HG02588 (cell line): ENCODE measurements around the gene PTPMT1.

Source experiments
- ATAC-seq: cut with Tn5 transposase; IDR thresholded peaks from one replicate; pipeline ENCODE4 v1.9.1; 2021; ENCODE audit warnings: mild to moderate bottlenecking, moderate library complexity; ENCODE audit not compliant: unreplicated experiment

PTPMT1 gene

DNA sequence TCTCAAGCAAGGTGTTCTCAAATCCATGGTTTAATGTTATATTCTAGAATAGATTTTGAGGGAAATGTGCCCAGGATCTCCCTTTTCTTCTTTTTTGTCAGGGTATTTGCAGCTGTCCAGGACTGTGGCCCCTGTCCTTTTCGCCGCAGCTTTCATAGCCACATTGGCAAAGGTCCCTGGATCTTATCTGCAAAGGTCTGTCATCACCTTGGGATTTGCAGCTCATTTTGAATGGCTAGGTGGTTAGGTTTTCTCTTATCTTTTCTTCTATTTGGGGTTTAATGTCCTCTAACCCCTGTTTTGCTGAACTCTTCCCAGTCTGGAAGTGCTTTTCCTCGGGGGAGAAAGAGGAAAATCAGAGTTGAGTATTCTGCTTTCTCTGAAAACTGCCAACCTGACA is 40.5 kb downstream of the PTPMT1 start:
- ATAC-seq = no peak

- ATAC-seq = no peak
Measured at GRCh38 chr11:47606731-47607130, 41.3 kb downstream of the PTPMT1 start.

GRCh38 chr11:47607380-47607779 is 42.0 kb downstream of the PTPMT1 start:
- no peak for ATAC-seq

- no peak for ATAC-seq
Measured at GRCh38 chr11:47609675-47610074, 44.3 kb downstream of the PTPMT1 start.

DNA sequence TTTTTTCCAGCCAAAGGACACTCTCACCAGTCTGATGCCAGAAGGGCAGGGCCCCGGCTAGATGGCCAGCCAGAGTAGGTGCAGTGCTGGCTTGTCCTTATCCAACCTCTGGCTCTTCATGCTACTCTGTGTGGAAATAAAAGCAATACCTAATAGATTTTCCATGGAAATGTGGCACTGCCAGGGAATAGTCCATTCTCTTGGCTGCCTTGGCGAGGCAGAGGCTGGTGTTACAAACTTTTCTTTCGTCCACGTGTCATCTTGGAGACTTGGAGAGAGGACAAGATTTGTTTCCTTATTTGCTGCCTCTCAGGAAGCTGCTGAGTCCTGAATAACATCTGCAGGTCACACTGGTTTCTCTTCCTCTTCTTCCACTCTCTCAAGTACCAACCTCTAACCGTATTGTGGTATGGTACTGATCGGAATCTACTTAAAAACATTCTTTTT is 46.0 kb downstream of the PTPMT1 start:
- ATAC-seq = peak; percentile 76

GRCh38 chr11:47615249-47615648 is 49.9 kb downstream of the PTPMT1 start:
- no peak for ATAC-seq

DNA sequence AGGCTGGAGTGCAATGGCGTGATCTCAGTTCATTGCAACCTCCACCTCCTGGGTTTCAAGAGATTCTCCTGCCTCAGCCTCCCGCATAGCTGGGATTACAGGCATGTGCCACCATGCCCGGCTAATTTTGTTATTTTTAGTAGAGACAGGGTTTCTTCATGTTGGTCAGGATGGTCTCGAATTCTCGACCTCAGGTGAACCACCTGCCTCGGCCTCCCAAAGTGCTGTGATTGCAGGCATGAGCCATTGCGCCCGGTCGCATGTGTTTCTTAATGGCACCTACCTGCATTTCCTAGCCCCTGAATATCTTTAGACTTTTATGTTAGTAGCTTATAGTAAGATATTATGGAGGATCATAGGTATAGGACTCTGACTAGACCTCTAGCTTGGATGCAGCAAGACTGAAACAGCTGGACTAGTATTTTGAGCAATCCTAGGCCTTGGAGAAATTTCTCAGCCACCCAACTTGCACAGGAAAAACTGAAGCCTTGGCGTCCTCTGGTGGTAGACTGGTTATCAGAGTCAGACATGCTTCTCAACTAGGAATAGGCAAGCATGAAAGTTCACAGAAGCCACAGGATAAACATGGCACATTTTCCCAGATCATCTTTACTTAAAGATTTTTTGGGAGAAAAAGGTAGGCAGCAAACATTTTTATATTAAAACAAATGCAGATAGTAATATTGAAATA is 51.5 kb downstream of the PTPMT1 start:
- no peak for ATAC-seq

DNA sequence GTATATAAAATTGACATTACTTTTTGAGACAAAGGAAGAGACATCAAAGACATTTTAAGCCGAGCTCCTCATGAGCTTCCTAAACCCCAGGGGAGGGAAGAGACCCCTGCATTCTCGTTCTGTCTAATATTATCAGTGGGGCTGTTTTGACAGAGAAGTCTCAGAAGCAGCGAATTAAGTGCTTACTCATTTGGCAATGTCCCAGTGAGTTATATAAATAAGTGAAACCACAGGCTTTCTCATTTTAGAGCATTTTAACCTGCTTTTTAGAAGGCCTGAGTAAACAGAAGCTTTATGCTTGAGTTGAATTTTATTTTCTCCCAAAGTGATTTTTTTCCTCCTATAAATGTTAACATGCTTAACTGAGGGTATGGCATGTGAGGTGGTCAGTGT is 52.0 kb downstream of the PTPMT1 start:
- ATAC-seq = no peak

- no peak for ATAC-seq
Measured at GRCh38 chr11:47620836-47621378, 55.5 kb downstream of the PTPMT1 start.
